ENCODE measurements around the gene PCBP3.
"Not testable (repeated sequence)": the region's sequence is repeated elsewhere in the genome, so short reads cannot be mapped to it uniquely, and the experiment has no call there.

The PCBP3 gene

DNA sequence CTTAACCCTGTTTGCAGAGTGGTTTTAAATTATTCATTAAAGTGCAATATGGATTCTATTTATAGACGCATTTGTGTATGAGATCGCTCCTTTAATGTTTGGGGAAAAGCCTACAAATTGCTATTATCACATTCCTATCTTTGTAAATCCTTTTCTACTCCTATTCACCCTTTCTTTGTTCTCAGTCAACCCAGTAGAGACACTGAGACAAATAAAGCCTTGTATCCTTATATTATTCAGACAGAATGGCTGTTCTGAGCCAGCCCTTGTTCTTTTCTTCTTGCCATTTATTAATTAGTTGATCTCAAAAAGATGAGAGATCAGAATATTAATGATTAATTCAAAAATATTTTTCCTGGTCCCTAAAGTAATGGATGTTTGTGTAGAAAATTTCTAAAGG is 8.4 kb downstream of the PCBP3 start:
- Histone ChIP-seq H3K4me1 (ENCODE audit: control insufficient read depth in 1 of 2, insufficient read depth in 2 of 2, low read length in 2 of 2) (no peaks in the 10 kb centered on the region), H2BK120ac (ENCODE audit: insufficient read depth, low read length, poor library complexity) (no peak overlapping the region), H2BK12ac (ENCODE audit: low read length) (no peak overlapping the region), H2AK5ac (ENCODE audit: low read length) (no peak overlapping the region), H3K79me1 (ENCODE audit: low read length) (no peaks in the 10 kb centered on the region), H3K4ac (ENCODE audit: low read depth, low read length) (no peak overlapping the region), H3K18ac (ENCODE audit: low read length) (no peak overlapping the region), H3K36me3 (ENCODE audit: control insufficient read depth in 1 of 2, insufficient read depth in 2 of 2, low read length in 2 of 2) (no peaks in the 10 kb centered on the region), H2BK5ac (ENCODE audit: low read depth, low read length, poor library complexity) (no peak overlapping the region), H3K4me2 (ENCODE audit: low read length) (no peak overlapping the region), H3K27ac (ENCODE audit: low read depth, low read length) (no peak overlapping the region), H4K8ac (ENCODE audit: low read depth, low read length) (no peak overlapping the region), H3K79me2 (ENCODE audit: control insufficient read depth, insufficient read depth, low read length, poor library complexity) (no peaks in the 10 kb centered on the region), H3K23ac (ENCODE audit: low read length) (no peak overlapping the region), H3K9ac (ENCODE audit: low read length) (no peak overlapping the region), H2AFZ (ENCODE audit: insufficient read depth, low read length, poor library complexity) (no peak overlapping the region), H3K9me3 (ENCODE audit: insufficient read depth, low read depth, low read length) (no peaks in the 10 kb centered on the region), H3K27me3 (ENCODE audit: insufficient read depth, low read length) (peaks cover 2% of the 10 kb centered on the region), H4K91ac (ENCODE audit: low read depth, low read length) (no peak overlapping the region), H3K14ac (ENCODE audit: low read length) (no peak overlapping the region), H4K12ac (ENCODE audit: low read depth, low read length) (no peak overlapping the region), H3K4me3 (ENCODE audit: low read depth, low read length) (no peak overlapping the region)
- WGBS (ENCODE audit: extremely low coverage, insufficient coverage, insufficient read length): no CpG with 5 or more reads among the region's 2 CpGs
- DNase-seq: no peak

DNA sequence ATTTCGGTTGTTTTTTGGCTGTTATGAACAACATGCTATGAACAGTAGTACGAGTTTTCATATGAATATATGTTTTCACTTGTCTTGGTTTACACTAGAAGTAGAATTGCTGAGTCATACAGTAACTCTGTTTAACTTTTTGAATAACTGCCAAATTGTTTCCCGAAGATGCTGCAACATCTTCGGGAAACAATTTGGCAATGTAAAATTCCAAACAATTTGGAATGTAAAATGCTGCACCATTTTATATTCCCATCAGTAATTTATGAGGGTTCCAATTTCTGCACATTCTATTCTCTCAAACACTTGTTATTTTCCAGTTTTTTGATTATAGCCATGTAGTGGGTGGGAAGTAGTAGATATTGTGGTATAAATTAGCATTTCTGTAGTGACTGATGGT is 11.6 kb downstream of the PCBP3 start:
- Histone ChIP-seq H3K18ac (ENCODE audit: low read length) (no peak overlapping the region), H3K4me1 (ENCODE audit: control insufficient read depth in 1 of 2, insufficient read depth in 2 of 2, low read length in 2 of 2) (no peaks in the 10 kb centered on the region), H3K4ac (ENCODE audit: low read depth, low read length) (no peak overlapping the region), H3K4me3 (ENCODE audit: low read depth, low read length) (no peak overlapping the region), H3K4me2 (ENCODE audit: low read length) (no peak overlapping the region), H3K79me1 (ENCODE audit: low read length) (no peaks in the 10 kb centered on the region), H3K14ac (ENCODE audit: low read length) (no peak overlapping the region), H2BK12ac (ENCODE audit: low read length) (no peak overlapping the region), H4K8ac (ENCODE audit: low read depth, low read length) (no peak overlapping the region), H3K27ac (ENCODE audit: low read depth, low read length) (no peak overlapping the region), H3K79me2 (ENCODE audit: control insufficient read depth, insufficient read depth, low read length, poor library complexity) (no peaks in the 10 kb centered on the region), H2BK5ac (ENCODE audit: low read depth, low read length, poor library complexity) (no peak overlapping the region), H3K36me3 (ENCODE audit: control insufficient read depth in 1 of 2, insufficient read depth in 2 of 2, low read length in 2 of 2) (no peaks in the 10 kb centered on the region), H4K91ac (ENCODE audit: low read depth, low read length) (no peak overlapping the region), H2AK5ac (ENCODE audit: low read length) (no peak overlapping the region), H2BK120ac (ENCODE audit: insufficient read depth, low read length, poor library complexity) (no peak overlapping the region), H3K23ac (ENCODE audit: low read length) (no peak overlapping the region), H3K27me3 (ENCODE audit: insufficient read depth, low read length) (no peaks in the 10 kb centered on the region), H3K9ac (ENCODE audit: low read length) (no peak overlapping the region), H3K9me3 (ENCODE audit: insufficient read depth, low read depth, low read length) (no peaks in the 10 kb centered on the region), H2AFZ (ENCODE audit: insufficient read depth, low read length, poor library complexity) (no peak overlapping the region), H4K12ac (ENCODE audit: low read depth, low read length) (no peak overlapping the region)
- DNase-seq: no peak
- no CpG with 5 or more reads among the region's 4 CpGs for WGBS (ENCODE audit: extremely low coverage, insufficient coverage, insufficient read length)

DNA sequence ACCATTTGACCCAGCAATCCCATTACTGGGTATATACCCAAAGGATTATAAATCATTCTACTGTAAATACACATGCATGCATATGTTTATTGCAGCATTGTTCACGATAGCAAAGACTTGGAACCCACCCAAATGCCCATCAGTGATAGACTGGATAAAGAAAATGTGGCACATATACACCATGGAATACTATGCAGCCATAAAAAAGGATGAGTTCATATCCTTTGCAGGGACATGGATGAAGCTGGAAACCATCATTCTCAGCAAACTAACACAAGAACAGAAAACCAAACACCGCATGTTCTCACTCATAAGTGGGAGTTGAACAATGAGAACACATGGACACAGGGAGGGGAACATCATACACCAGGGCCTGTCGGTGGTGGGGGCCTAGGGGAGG is 12.6 kb downstream of the PCBP3 start:
- not testable (repeated sequence) for H3K9me3 ChIP-seq (ENCODE audit: insufficient read depth, low read depth, low read length); H2AFZ ChIP-seq (ENCODE audit: insufficient read depth, low read length, poor library complexity); H2BK120ac ChIP-seq (ENCODE audit: insufficient read depth, low read length, poor library complexity); H2BK5ac ChIP-seq (ENCODE audit: low read depth, low read length, poor library complexity); H3K36me3 ChIP-seq (ENCODE audit: control insufficient read depth in 1 of 2, insufficient read depth in 2 of 2, low read length in 2 of 2); H3K4ac ChIP-seq (ENCODE audit: low read depth, low read length); H4K12ac ChIP-seq (ENCODE audit: low read depth, low read length); H3K4me3 ChIP-seq (ENCODE audit: low read depth, low read length); H3K27me3 ChIP-seq (ENCODE audit: insufficient read depth, low read length); H2BK12ac ChIP-seq (ENCODE audit: low read length); H4K8ac ChIP-seq (ENCODE audit: low read depth, low read length); H3K4me1 ChIP-seq (ENCODE audit: control insufficient read depth in 1 of 2, insufficient read depth in 2 of 2, low read length in 2 of 2); H4K91ac ChIP-seq (ENCODE audit: low read depth, low read length); H3K27ac ChIP-seq (ENCODE audit: low read depth, low read length); H3K79me2 ChIP-seq (ENCODE audit: control insufficient read depth, insufficient read depth, low read length, poor library complexity); H3K23ac ChIP-seq (ENCODE audit: low read length); H3K14ac ChIP-seq (ENCODE audit: low read length); H3K9ac ChIP-seq (ENCODE audit: low read length); H3K18ac ChIP-seq (ENCODE audit: low read length); H2AK5ac ChIP-seq (ENCODE audit: low read length); DNase-seq; H3K79me1 ChIP-seq (ENCODE audit: low read length); H3K4me2 ChIP-seq (ENCODE audit: low read length)
- WGBS (ENCODE audit: extremely low coverage, insufficient coverage, insufficient read length): no CpG with 5 or more reads among the region's 3 CpGs

DNA sequence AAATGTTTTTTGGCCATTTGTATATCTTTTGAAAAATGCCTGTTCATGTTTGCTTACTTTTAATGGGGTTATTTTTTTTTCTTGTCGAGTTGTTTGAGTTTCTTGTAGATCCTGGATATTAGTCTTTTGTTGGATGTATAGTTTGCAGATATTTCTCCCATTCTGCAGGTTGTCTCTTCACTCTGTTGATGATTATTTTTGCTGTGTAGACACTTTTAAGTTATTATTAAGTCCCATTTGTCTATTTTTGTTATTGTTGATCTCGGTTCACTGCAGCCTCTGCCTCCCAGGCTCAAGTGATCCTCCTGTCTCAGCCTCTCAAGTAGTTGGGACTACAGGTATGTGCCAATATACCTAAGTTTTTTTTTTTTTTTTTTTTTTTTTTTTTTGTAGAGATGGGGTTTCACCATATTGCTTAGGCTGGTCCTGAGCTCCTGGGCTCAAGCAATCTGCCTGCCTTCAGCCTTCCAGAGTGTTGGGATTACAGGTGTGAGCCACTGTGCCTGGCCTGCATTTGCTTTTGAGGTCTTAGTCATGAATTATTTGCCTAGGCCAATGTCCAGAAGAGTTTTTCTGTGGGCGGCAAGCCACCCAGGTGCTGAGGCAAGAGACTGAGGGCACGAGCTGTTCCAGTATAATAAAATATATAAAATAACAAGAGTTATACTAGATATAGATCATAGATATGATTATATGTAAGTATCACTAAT is 18.5 kb downstream of the PCBP3 start:
- H3K18ac ChIP-seq (ENCODE audit: low read length); H3K14ac ChIP-seq (ENCODE audit: low read length); H4K8ac ChIP-seq (ENCODE audit: low read depth, low read length); H3K79me1 ChIP-seq (ENCODE audit: low read length); H3K4ac ChIP-seq (ENCODE audit: low read depth, low read length); H4K12ac ChIP-seq (ENCODE audit: low read depth, low read length); H3K9ac ChIP-seq (ENCODE audit: low read length); H3K79me2 ChIP-seq (ENCODE audit: control insufficient read depth, insufficient read depth, low read length, poor library complexity); H2AFZ ChIP-seq (ENCODE audit: insufficient read depth, low read length, poor library complexity); H2BK5ac ChIP-seq (ENCODE audit: low read depth, low read length, poor library complexity); H2BK120ac ChIP-seq (ENCODE audit: insufficient read depth, low read length, poor library complexity); H3K27ac ChIP-seq (ENCODE audit: low read depth, low read length); H3K27me3 ChIP-seq (ENCODE audit: insufficient read depth, low read length); DNase-seq; H3K23ac ChIP-seq (ENCODE audit: low read length); H3K4me1 ChIP-seq (ENCODE audit: control insufficient read depth in 1 of 2, insufficient read depth in 2 of 2, low read length in 2 of 2); H3K4me3 ChIP-seq (ENCODE audit: low read depth, low read length); H2AK5ac ChIP-seq (ENCODE audit: low read length); H3K4me2 ChIP-seq (ENCODE audit: low read length); H3K36me3 ChIP-seq (ENCODE audit: control insufficient read depth in 1 of 2, insufficient read depth in 2 of 2, low read length in 2 of 2); H2BK12ac ChIP-seq (ENCODE audit: low read length); H4K91ac ChIP-seq (ENCODE audit: low read depth, low read length); H3K9me3 ChIP-seq (ENCODE audit: insufficient read depth, low read depth, low read length): not testable (repeated sequence)
- no CpG with 5 or more reads among the region's 4 CpGs for WGBS (ENCODE audit: extremely low coverage, insufficient coverage, insufficient read length)
